Measurements from ENCODE around the gene WNT3. TPM values are rescaled to one million over a fixed set of nuclear protein-coding genes. Genes with fewer than 3 reads are reported as not detected.

The WNT3 gene
- polyA plus RNA-seq, 2 of the 4 experiments (the other 2 are of a cell fraction): 8.3 to 10.8 TPM

DNA sequence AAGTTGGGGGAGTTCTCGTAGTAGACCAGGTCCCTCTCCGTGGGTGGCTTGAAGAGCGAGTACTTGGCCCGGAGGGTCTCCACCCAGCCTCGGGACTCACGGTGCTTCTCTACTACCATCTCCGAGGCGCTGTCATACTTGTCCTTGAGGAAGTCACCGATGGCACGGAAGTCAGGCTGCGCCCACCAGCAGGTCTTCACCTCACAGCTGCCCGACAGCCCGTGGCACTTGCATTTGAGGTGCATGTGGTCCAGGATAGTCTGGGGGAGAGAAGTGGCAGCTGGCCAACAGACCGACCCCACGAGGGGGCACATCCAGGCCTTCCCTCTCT is 50.0 kb downstream of the WNT3 start (continued):
- TF ChIP-seq, protein P1, sequence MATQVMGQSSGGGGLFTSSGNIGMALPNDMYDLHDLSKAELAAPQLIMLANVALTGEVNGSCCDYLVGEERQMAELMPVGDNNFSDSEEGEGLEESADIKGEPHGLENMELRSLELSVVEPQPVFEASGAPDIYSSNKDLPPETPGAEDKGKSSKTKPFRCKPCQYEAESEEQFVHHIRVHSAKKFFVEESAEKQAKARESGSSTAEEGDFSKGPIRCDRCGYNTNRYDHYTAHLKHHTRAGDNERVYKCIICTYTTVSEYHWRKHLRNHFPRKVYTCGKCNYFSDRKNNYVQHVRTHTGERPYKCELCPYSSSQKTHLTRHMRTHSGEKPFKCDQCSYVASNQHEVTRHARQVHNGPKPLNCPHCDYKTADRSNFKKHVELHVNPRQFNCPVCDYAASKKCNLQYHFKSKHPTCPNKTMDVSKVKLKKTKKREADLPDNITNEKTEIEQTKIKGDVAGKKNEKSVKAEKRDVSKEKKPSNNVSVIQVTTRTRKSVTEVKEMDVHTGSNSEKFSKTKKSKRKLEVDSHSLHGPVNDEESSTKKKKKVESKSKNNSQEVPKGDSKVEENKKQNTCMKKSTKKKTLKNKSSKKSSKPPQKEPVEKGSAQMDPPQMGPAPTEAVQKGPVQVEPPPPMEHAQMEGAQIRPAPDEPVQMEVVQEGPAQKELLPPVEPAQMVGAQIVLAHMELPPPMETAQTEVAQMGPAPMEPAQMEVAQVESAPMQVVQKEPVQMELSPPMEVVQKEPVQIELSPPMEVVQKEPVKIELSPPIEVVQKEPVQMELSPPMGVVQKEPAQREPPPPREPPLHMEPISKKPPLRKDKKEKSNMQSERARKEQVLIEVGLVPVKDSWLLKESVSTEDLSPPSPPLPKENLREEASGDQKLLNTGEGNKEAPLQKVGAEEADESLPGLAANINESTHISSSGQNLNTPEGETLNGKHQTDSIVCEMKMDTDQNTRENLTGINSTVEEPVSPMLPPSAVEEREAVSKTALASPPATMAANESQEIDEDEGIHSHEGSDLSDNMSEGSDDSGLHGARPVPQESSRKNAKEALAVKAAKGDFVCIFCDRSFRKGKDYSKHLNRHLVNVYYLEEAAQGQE (IDR thresholded peaks at IDR 0.05): no peak
- TF ChIP-seq PHF8 (IDR thresholded peaks at IDR 0.05; ENCODE audit: borderline replicate concordance, low read depth): no peak
- TF ChIP-seq POLR2AphosphoS2 (conservative IDR thresholded peaks at IDR 0.05; ENCODE audit: low read length): no peak
- TF ChIP-seq EHMT2 (IDR thresholded peaks at IDR 0.05; ENCODE audit: low read depth): no peak
- TF ChIP-seq MAFK (IDR thresholded peaks at IDR 0.05; ENCODE audit: partially characterized antibody): no peak
- TF ChIP-seq EHF (CRISPR knock-in tag; IDR thresholded peaks at IDR 0.05): no peak
- no peak for TF ChIP-seq ESRRA (IDR thresholded peaks at IDR 0.05; ENCODE audit: borderline replicate concordance, low read length)
- TF ChIP-seq, protein P2, sequence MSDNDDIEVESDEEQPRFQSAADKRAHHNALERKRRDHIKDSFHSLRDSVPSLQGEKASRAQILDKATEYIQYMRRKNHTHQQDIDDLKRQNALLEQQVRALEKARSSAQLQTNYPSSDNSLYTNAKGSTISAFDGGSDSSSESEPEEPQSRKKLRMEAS (IDR thresholded peaks at IDR 0.05): no peak
- TF ChIP-seq GATA3 (IDR thresholded peaks at IDR 0.05; ENCODE audit: borderline replicate concordance): no peak

DNA sequence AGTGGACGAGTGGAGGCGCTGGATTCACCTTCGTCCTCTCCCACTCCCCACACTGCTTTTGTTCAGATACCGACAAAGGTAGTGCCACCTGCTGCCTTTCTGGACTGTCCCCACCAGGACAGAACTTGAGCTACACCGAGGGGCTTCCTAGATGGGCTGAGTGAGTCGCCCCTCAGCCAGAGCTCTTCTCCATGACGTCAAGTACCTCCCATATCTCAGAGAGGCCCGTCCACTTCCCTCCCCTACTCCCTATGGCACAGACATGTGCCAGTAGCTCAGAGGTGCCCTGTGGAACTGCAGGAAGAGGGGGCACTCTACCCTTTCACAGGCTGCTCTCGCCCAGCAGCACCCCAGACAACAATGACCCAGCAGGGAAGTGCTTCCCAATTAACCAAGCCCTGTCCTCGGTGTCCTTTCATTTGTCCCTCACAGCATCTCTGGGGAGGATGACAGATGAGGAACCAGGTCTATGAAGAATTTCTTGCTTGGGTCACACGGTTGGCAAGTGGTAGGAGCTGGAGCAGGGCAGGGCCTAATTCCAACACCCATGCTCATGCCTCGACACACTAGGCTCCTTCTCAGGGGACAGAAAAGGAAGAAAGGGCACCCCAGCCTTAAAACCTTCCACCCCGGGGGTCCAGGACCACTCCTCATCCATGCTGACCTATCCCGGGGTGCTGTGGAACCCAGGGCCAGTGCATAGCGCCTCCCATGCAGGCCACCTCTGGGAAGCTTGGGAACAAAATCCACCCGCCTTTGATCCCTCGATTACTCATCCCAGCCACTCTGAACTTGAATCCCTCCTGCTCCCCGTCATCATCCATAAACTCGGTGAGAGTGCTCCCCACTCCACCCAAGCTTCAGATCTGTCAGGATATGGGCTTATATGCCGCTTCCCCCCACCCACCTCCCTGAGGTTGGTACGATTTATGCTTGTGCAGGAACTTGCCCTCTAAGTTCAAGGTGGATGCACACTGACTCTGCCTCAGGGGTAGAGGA is 51.7 kb downstream of the WNT3 start:
- ChIA-PET POLR2A (no interaction called here), CTCF (interaction anchor here (0.6 to 3.0 kb wide), 13 partner anchors 10 to 76 kb away, joined by 3 to 14 read pairs (median 3); no protein-coding TSS in a partner anchor)
- ATAC-seq: peak in 1 of 2 experiments; percentile 13; a peak in 2 of 6 replicates
- Histone ChIP-seq H3K4me1 (peaks cover 32% of the 10 kb centered on the region), H3K4me3 (no peak overlapping the region), H3K9me3 (no peaks in the 10 kb centered on the region), H3K4me2 (no peak overlapping the region), H3K27ac (no peak overlapping the region)
- no peak for FAIRE-seq
- no peak for TF ChIP-seq CBX8 (IDR thresholded peaks at IDR 0.05)
- no peak for TF ChIP-seq RNF2 (IDR thresholded peaks at IDR 0.05; ENCODE audit: borderline replicate concordance, low read depth)
- TF ChIP-seq CEBPB (IDR thresholded peaks at IDR 0.05): no peak
- TF ChIP-seq, protein P3, sequence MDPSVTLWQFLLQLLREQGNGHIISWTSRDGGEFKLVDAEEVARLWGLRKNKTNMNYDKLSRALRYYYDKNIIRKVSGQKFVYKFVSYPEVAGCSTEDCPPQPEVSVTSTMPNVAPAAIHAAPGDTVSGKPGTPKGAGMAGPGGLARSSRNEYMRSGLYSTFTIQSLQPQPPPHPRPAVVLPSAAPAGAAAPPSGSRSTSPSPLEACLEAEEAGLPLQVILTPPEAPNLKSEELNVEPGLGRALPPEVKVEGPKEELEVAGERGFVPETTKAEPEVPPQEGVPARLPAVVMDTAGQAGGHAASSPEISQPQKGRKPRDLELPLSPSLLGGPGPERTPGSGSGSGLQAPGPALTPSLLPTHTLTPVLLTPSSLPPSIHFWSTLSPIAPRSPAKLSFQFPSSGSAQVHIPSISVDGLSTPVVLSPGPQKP (IDR thresholded peaks at IDR 0.05; ENCODE audit: low read depth, low read length): no peak
- TF ChIP-seq, protein P4, sequence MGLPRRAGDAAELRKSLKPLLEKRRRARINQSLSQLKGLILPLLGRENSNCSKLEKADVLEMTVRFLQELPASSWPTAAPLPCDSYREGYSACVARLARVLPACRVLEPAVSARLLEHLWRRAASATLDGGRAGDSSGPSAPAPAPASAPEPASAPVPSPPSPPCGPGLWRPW (IDR thresholded peaks at IDR 0.05): no peak
- TF ChIP-seq FOSL2 (IDR thresholded peaks at IDR 0.05): no peak
- no peak for TF ChIP-seq FOSL2 (CRISPR knock-in tag; IDR thresholded peaks at IDR 0.05)
- TF ChIP-seq, protein P1 (IDR thresholded peaks at IDR 0.05): no peak
- TF ChIP-seq, protein P5, sequence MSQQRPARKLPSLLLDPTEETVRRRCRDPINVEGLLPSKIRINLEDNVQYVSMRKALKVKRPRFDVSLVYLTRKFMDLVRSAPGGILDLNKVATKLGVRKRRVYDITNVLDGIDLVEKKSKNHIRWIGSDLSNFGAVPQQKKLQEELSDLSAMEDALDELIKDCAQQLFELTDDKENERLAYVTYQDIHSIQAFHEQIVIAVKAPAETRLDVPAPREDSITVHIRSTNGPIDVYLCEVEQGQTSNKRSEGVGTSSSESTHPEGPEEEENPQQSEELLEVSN (IDR thresholded peaks at IDR 0.05; ENCODE audit: borderline replicate concordance, low read depth): no peak
- no peak for TF ChIP-seq CHD2 (IDR thresholded peaks at IDR 0.05; ENCODE audit: low read length, partially characterized antibody)
- TF ChIP-seq MYC (IDR thresholded peaks at IDR 0.05; ENCODE audit: borderline replicate concordance, low read length): no peak
- TF ChIP-seq HOXB5 (CRISPR knock-in tag; IDR thresholded peaks at IDR 0.05): no peak
- no peak for DNase-seq (ENCODE audit: low read depth in 1 of 2, low spot score in 1 of 2)
- WGBS (ENCODE audit: missing lambda C conversion rate): 85% methylated on average over 21 of the region's 21 CpGs

Measured in A549 (cell line).